HG02973 (cell line): ENCODE data around the gene DOCK1.

Experiments
- ATAC-seq: cut with Tn5 transposase; IDR thresholded peaks from one replicate; pipeline ENCODE4 v1.9.1; 2021; ENCODE audit warnings: moderate library complexity; ENCODE audit not compliant: unreplicated experiment

The DOCK1 gene

DNA sequence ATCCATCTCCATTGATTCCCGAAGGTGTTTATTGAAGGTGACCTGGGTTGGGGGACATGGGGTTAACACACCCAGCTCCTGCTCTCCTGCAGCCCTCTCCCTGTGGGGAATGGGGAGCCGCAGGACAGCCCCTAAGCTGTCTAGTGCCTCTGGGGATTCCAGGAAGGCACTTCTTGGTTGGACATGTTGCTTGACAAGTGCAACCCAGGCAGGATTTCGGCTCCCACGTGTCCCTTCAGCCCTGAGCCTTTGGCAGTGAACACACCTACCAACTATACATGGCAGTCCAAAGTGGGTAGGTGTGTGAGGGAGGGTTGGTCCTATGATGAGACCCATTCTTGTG lies 43.9 kb downstream of the DOCK1 start:
- no peak for ATAC-seq

DNA sequence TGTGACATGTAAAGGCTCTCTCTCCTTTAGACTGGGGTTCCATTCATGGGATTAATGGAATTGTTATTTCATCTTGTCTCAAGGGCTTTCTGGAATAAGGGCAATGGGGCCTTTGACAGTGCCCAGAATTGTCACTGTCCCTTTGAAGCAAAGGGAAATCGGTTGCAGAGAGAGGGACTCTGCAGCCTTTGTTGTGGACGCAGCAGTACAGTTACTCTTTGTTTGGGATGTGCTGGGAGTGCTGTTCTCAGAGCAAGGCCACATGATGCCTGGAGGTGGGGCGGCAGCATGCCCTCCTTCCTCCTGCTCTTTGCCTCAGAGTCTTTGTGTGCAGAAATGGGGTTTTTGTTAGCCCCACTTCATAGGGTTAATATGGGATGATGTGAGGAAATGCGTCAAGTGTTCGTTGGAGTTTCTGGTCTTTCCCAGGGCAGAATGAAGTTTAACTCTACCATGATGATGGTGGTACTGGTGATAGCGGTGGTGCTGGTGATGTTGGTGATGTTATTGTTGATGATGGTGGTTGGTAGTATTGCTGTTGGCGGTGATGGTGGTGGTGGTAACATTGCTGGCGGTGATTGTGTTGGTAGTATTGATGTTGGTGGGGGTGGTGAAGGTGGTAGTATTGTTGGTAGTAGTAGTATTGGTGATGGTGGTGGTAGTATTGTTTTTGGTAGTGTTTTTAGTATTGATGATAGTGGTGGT lies 45.3 kb downstream of the DOCK1 start:
- ATAC-seq, result no peak

DNA sequence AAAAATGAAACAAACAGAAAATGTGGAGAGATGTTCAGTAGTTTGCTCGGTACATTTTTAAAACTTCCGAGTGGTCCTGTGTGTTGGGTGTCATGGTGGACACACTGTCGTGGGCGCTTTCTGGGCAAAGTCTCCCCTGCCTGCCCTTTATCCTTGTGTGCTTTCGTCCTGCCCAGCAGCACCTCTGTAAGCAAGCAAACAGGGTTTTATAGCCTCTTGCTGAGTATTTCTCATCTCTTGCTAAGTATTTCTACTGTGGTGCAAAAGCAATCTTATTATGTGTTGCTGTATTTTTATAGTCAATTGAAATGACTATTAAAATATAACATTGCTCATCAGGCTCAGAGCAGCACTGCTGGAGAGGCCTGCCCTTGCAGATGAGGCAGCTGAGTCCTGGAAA lies 48.7 kb downstream of the DOCK1 start:
- ATAC-seq, result no peak

DNA sequence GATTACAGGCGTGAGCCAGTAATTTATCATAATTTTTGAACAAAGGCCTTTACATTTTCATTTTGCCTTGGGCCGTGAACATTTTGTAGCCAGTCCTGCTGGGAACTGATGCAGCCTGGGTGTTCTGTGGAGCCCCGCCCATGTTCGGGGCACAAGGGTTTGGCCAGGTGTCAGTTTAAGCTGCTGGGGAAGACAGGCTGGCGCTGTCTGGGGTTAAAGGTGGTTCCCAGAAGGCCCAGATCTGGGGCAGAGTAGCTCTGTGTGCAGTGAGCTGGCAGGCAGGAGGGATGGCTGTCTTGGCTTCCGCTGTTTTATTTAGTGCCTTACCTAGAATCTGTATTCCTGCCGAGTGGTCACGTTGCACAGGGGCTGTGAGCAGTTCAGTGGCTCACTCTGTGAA lies 50.2 kb downstream of the DOCK1 start:
- no peak for ATAC-seq

DNA sequence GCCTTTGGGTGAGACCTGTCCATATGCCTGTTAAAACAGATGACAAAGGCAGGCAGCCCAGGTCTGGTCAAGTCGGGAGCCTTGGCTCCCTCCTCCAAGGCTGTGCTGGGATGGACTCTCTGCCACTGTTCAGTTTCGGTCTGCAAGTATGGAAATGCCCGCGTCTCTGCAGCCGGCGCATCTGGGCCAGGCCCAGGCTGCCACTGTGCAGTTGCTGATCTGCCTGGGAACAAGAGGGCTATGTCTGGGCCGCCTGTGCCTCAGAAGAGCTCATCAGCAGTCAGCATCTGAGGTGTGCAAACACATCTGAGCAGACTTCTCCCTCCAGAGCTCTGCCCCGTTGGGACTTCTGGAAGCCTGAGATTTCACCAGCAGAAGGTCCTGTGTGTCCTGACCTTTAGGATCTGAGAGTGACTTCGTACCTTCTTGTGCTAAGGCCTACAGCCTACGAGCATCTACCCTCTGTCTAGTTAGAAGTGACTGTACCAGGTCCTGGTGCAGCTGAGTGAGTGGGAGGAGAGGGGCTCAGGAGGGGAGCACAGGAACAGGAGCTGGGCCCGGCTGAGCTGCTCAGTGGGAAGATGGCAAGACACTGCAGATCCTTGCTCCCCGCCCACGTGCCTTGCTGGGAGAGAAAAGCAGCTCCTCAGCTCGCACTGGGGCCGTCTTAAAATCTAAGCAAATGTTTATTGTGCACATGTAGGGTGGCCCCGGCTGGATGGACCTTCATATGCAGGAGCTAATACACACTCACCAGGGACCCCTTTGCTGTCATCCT lies 50.9 kb downstream of the DOCK1 start:
- ATAC-seq, result no peak

DNA sequence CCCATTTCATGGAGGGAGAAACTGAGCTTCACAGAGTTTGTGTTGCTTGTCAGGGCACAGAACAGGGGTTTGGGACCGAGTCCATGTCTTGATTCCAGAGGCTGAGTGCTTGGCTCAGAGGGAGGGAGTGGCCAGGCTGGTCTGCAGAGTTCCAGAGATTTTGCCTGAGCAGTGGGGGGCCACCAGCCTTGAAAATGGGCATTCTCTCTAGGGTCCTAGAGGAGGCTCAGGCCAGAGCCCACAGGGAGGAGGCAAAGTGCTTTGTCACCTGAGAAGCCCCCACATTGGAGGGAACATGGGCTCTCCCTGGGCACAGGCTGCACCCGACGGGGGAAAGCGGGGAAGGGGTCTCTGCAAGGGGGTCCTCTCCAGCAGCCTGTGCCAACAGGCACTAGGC lies 51.5 kb downstream of the DOCK1 start:
- ATAC-seq, result no peak

DNA sequence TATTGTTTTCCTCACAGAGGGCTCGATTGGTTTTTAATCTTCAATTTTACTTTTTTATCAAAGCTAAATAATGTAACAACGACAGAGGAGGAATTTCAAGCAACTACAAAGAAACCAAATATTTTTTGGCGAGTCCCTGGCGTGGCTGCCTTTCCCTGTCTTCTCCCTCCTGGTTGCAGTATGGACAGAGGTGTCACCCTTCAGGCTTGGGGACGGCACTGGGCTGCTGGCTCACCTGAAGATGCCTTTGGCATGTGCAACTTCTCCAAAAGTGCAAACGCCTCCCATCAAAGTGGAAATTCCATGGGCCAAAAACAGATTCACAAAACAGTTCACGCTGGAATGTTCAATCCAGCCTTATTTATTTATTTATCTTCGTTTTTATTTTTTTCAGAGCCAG lies 51.9 kb downstream of the DOCK1 start:
- no peak for ATAC-seq

DNA sequence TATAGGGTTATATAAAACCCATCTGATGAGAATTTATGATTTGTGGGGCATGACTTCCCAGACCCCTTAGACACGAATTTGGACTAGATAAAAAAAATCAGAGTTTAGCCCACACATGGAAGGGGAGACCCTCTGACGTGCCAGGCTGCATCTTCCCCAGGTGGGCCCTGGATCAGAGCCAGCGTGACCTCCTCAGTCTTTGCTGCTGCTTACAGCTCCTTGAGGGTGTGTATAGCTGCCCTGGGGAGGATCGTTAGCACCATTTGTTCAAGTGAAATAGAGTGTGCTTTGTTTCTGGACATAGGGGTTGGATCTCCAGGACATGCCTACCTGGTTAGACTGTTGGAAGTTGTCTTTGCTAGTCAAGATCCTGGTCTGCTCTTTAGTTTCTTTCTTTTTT lies 54.2 kb downstream of the DOCK1 start:
- ATAC-seq, result no peak

DNA sequence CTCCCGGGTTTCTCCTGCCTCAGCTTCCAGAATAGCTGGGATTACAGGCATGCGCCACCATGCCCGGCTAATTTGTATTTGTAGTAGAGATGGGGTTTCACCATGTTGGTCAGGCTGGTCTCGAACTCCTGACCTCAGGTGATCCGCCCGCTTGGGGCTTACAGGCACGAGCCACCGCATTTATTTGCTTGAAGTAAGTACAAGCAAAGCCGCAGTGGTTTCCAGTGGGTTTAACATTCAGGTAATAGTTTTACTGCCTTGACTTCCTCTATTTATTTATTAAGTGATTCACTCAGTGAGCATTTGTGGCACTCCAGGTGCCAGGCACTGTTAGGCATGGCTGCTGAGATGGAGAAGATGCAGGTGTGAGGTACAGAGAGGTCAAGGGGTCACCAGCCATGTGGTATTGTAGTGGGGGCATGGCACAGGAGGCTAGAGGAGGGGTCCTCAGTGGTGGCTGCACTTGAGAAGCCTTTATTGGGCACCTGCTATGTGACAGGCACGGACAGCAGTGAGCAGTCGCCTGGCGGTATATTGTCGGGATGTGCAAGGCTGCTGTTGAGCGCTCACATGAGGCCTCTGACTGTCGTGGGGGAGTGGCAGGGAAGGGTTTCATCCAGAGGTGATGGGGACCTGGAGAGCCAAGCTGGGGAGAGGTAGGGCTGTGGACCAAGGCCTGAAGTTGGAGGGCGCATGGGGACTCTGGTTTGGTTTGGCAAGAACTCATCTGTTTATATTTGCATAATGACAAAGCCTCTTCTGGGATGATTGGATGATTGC lies 54.9 kb downstream of the DOCK1 start:
- no peak for ATAC-seq

DNA sequence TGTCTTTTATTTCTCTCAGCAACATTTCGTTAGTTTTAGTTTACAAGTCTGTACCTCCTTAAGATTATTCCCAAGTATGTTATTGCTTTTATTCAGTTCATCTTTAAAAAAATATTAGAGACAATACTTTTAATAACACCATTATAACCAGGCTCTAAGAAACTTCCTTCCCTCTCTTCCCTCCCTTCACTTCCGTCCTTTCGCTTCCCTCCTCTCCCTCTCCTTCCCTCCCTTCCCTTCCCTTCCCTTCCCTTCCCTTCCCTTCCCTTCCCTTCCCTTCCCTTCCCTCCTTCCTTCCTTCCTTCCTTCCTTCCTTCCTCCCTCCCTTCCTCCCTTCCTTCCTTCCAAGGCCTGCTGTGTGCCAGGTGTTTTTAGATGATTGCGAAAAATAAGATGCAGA lies 58.1 kb downstream of the DOCK1 start:
- no peak for ATAC-seq

DNA sequence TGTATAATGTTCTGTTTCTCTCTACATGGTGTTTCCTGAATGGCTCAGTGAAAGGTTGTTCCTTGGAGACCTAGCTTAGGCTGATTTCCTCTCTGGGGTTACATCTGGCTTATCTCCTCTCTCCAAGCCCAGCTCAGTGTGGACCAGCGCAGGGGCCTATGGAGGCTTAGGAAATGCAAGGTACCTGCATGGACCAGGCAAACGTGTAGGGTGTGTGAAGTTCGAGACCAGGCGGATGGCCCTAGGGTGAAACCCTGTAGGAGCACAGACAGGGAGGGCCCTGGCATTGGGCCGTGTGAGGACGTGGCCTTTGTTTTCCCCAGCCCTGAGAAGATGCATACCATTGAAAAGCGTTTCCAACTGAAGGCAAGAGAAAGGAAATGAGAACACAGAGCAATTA lies 59.0 kb downstream of the DOCK1 start:
- ATAC-seq, result no peak

DNA sequence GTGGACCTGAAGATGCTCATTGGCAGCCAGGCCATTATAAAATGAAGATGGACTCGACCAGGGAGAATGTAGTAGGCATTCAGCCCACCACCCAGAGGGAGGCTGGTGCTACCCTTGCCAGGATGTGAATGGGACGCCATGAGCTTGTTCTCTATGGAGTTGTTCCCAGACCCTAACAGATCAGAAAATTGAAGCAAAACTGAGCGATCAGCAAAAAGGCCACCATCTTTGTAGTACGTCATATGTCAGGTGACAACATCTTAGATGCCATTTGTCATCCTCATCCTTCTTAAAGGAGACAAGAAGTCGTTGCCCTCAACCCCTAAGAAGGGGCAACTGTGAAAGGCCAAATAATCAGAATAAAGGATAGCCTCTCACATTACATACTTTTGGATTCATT lies 61.7 kb downstream of the DOCK1 start:
- ATAC-seq, result no peak

DNA sequence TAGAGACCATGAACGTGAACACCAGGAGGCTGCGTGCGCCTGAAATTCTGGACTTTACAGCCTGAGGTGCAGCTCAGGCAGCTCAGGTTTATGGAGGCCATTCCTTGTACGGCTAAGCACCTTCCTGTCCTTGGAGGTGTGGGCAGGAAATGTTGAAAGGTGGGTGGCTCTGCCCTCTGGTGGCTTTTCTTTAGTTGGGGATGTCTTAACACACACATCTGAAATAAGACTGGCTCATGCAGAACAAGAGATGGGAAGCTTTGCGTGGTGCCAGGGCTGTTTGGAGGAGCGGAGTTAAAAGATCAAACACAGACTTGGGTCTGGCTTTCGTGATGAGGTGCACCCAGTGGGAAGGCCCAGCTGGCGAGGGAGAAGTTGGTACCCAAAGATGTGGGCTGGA lies 64.1 kb downstream of the DOCK1 start:
- ATAC-seq, result no peak

DNA sequence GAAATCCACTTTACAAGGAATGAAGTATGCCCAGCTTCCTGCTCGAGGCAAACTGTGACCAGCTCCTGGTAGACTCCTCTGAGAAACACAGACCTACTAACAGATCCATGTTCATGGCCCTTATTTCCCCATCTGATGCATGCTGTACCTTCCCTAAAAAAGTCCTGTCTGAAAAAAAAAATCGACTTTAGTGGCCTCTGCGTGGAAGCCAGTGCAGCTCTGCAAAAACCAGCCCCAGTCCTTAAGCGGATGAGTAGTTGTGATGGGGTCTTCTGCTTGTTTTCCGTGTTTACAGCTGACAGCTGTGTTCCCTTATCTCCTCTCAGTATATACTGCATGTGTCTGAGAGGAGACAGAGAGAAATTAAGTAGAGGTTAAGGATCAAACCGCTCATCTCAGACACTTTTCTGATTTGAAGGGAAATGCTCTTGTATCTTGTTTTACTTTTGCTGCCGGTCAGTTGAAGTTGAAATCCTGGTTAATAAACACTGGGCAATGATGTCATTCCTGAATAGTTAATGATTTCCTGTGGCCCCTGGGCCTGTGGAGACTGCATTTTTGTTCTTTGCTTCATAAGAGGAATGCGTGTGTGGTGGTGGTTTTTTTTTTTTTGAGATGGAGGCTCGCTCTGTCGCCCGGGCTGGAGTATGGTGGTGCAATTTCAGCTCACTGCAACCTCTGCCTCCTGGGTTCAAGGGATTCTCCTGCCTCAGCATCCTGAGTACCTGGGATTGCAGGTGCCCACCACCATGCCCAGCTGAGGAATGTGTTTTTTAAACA lies 67.6 kb downstream of the DOCK1 start:
- ATAC-seq, result no peak

DNA sequence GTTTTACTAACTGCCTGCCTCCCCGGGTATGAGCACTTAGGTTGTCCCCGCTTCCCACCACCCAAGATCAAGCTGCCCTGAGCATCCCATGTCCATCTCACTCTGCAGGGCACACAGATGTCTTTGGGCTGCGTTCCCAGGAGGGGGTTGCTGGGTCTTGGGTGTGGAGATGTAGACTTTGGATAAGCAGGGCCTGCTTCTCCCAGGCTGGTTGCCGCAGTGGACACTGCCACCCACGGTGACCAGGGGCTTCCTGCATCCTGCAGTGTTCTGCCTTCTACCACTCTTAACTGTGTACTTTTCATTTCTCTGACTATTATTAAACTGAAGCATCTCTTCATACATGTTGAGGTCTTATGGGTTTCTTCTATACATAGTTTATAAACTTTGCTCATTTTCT lies 70.0 kb downstream of the DOCK1 start:
- no peak for ATAC-seq

DNA sequence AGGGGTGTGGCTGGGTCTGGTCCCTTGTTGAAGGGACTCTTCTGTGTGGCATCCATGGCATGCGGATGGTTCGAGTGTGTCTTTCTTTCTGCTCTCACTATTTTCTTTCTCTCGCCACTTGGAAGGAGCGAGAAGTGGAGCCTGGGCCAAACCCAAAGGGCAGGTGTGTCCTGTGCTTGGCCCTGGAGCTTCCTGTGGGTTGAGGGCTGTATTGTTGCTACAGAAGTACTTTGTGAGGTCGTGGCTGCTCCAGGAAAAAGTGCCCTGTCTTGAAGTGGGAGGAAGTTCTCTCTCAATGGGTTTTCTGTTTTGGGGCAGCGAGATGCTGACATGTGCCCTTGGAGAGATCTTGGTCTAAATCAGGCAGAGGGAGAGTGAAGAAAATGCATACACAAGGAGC lies 72.0 kb downstream of the DOCK1 start:
- ATAC-seq, result no peak

DNA sequence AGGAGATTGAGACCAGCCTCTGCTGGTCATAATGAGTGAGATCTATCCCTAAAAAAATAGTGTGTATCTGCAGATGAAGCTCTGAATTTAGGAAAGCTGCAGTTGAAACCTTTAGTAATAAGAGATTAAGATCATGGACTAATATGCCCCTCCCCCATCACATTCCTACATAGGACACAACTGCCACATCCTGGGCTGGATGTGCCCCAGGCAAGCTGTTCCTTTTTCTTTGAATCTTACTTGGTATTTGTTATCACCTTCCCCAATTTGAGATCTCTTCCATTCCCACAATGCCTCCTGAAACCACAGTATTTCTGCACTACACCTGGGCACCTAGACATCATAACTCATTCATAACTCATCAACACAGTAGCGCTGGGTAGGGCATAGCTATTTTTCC lies 74.1 kb downstream of the DOCK1 start:
- no peak for ATAC-seq

DNA sequence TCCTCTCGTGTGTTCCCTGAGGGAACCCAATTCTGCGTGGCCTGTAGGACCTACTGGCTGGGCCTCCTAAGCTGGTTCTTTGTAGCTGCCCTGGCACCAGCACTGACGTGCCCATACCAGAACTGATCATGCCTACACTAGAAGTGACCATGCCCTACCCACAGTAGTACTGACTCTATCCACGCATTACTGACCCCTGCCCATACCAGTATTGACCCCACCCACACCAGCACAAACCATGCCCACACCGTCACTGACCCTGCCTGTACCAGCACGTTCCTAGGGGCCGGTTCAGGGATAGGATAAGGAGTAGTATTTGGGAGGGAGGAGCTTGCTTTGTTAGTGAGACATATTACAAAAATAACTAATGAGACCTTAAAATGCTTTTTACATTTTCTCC lies 88.0 kb downstream of the DOCK1 start:
- no peak for ATAC-seq

DNA sequence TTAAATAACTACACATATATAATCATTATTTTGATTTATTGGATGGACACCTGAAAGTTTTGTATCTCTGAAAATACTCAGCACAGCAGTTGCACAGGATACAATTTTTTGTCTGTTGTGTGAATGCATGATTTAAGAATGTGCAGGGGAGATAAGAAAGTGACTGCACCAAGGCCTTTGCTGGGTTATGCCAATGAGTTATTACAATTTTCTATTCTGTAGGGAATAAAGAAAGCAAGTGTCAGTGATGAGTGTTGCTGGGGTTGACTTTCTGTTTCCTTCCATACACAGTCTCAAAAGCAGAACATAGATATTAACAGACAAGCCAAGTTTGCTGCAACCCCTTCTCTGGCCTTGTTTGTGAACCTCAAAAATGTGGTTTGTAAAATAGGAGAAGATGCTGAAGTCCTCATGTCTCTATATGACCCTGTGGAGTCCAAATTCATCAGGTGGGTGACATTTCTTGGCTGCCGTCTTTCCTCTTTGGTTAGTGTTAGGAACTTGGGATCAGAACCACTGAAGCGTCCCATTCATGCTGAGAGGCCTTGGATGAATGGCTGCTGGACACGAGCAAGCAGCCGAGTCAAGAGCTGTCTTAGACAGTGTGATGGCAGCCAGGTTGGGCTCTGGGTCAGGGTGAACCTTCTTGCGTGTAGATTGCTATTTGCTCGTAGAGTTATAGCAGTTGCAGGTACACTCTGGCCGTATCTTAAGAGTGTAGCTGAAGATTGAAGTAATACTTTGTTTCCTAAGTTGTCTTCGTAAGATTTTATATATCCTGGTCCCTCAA lies 92.8 kb downstream of the DOCK1 start:
- no peak for ATAC-seq

DNA sequence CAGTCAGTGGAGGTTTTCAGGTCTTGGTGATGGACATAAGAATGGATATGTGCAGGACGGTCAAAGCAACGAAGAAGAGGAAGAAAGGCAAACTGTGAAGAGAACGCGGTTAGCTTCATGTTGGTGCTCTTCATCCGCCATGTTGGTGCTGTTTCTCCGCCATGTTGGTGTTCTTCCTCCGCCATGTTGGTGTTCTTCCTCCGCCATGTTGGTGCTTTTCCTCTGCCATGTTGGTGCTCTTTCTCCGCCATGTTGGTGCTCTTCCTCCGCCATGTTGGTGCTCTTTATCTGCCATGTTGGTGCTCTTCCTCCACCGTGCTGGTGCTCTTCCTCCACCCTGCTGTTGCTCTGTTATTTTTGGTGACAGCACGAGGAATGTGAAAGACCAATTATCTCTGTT lies 95.4 kb downstream of the DOCK1 start:
- ATAC-seq, result no peak
